Natural killer cell (primary cell): ENCODE measurements around the gene SP140. TPM values are rescaled to one million over a fixed set of nuclear protein-coding genes. Genes with fewer than 3 reads are reported as not detected.

Source experiments
- ATAC-seq, 3 donors: fragments of 150-1000 bp in 2 of 3; fragments of 200-7000 bp in 1 of 3; cut with Tn5 transposase; 1 replicate in 1 of 3; 2 replicates in 2 of 3; pipeline ENCODE4 v1.10.0; 2021; ENCODE audit warnings: mild to moderate bottlenecking in 2 of 3, moderate library complexity in 2 of 3
- DNase-seq, 2 donors: peaks; one replicate each; pipeline versions ENCODE4 v3.0.0 to v3.0.0-alpha.2; 2013 to 2021; ENCODE audit warnings: mixed read lengths in 1 of 2
- H3K27ac ChIP-seq: one replicate; pipeline ENCODE4 v1.5.1; 2013; ENCODE audit warnings: mild to moderate bottlenecking, low read length
- H3K27me3 ChIP-seq: one replicate; pipeline ENCODE4 v1.6.1; 2013; ENCODE audit warnings: low read length; ENCODE audit not compliant: control insufficient read depth, insufficient read depth
- H3K36me3 ChIP-seq: one replicate; pipeline ENCODE4 v1.6.1; 2013; ENCODE audit warnings: low read length; ENCODE audit not compliant: control insufficient read depth, insufficient read depth
- H3K4me1 ChIP-seq: one replicate; pipeline ENCODE4 v1.6.1; 2013; ENCODE audit warnings: low read length; ENCODE audit not compliant: control insufficient read depth, insufficient read depth
- H3K4me3 ChIP-seq: one replicate; pipeline ENCODE4 v1.5.1; 2013; ENCODE audit warnings: low read length
- H3K9me3 ChIP-seq: one replicate; pipeline ENCODE4 v1.6.1; 2013; ENCODE audit warnings: low read length; ENCODE audit not compliant: control insufficient read depth, insufficient read depth
- H3K27ac Mint-ChIP-seq, 2 donors: one replicate each; pipeline ENCODE4 v1.8.0; 2022; ENCODE audit warnings: mild to moderate bottlenecking in 2 of 2, mixed read lengths in 2 of 2, moderate library complexity in 1 of 2
- H3K27me3 Mint-ChIP-seq, 2 donors: one replicate each; pipeline ENCODE4 v1.8.0; 2022; ENCODE audit warnings: low read depth in 2 of 2, mixed read lengths in 2 of 2
- H3K36me3 Mint-ChIP-seq: one replicate; pipeline ENCODE4 v1.8.0; 2022; ENCODE audit warnings: mixed read lengths
- H3K4me1 Mint-ChIP-seq, 2 donors: one replicate each; pipeline ENCODE4 v1.8.0; 2022; ENCODE audit warnings: mixed read lengths in 2 of 2
- H3K4me3 Mint-ChIP-seq: one replicate; pipeline ENCODE4 v1.8.0; 2022; ENCODE audit warnings: mild to moderate bottlenecking, moderate library complexity, mixed read lengths
- H3K9me3 Mint-ChIP-seq, 2 donors: one replicate each; pipeline ENCODE4 v1.8.0; 2022; ENCODE audit warnings: mixed read lengths in 2 of 2
- CTCF ChIP-seq: fragments of 200-600 bp; IDR thresholded peaks from one replicate; pipeline ENCODE4 v1.8.0; 2022; ENCODE audit warnings: antibody characterized with exemption
- WGBS: methylation state at CpG from one replicate; pipeline ENCODE4 v1.1.7; 2013; ENCODE audit warnings: missing lambda C conversion rate; ENCODE audit not compliant: insufficient coverage; 5-methylcytosine and 5-hydroxymethylcytosine counted together
- intact Hi-C: fragments of 100-400 bp; cut with micrococcal nuclease; formaldehyde crosslinking; loops from one replicate; pipeline ENCODE4 v1.14.2; 2022
- total RNA-seq, 4 donors: library from RNA; stranded (reverse); fragments of 120-200 nt in 1 of 4; gene quantifications; one replicate each; pipeline versions ENCODE4 v1.2.3 to v1.2.4, GENCODE V29; 2013 to 2022

The SP140 gene
- total RNA-seq, 3 donors from 2014 or later (not counting 1 experiment from before 2014, with no cell fraction given): 69.1 to 89.9 (median 77.4) TPM

GRCh38 chr2:230329946-230330605, 104.5 kb downstream of the SP140 start:
- H3K4me3 ChIP-seq: no peak overlapping the region
- no peaks in the 10 kb centered on the region for H3K27me3 Mint-ChIP-seq
- ATAC-seq: no peak
- H3K27ac ChIP-seq: no peak overlapping the region
- WGBS: 93% methylated on average over 5 of the region's 7 CpGs
- peaks cover 28% of the 10 kb centered on the region for H3K36me3 ChIP-seq
- no peaks in the 10 kb centered on the region for H3K9me3 ChIP-seq
- no peak for DNase-seq
- peaks cover 81 to 84% of the 10 kb centered on the region in 2 donors for H3K4me1 Mint-ChIP-seq
- H3K9me3 Mint-ChIP-seq: no peaks in the 10 kb centered on the region
- peaks cover 39% of the 10 kb centered on the region for H3K36me3 Mint-ChIP-seq
- H3K27me3 ChIP-seq: no peaks in the 10 kb centered on the region
- no peak for TF ChIP-seq CTCF
- intact Hi-C loops: loop anchor here (5.0 kb wide), 2 partner anchors 87 to 103 kb away; partner anchors contain the start of genes SP100 and SP140
- H3K27ac Mint-ChIP-seq: peak overlapping the region; percentile 98 to 99
- H3K4me1 ChIP-seq: peaks cover 31% of the 10 kb centered on the region
- peak overlapping the region; percentile 98 for H3K4me3 Mint-ChIP-seq

GRCh38 chr2:230330725-230331124, 105.2 kb downstream of the SP140 start:
- peaks cover 30% of the 10 kb centered on the region for H3K36me3 ChIP-seq
- no peak overlapping the region for H3K4me3 ChIP-seq
- no peak overlapping the region for H3K4me3 Mint-ChIP-seq
- peaks cover 39% of the 10 kb centered on the region for H3K36me3 Mint-ChIP-seq
- no peaks in the 10 kb centered on the region for H3K27me3 Mint-ChIP-seq
- H3K4me1 ChIP-seq: peaks cover 25% of the 10 kb centered on the region
- peaks cover 83 to 86% of the 10 kb centered on the region in 2 donors for H3K4me1 Mint-ChIP-seq
- no peaks in the 10 kb centered on the region for H3K9me3 Mint-ChIP-seq
- TF ChIP-seq CTCF: no peak
- 90% methylated on average over 6 of the region's 7 CpGs for WGBS
- no peak for DNase-seq
- H3K9me3 ChIP-seq: no peaks in the 10 kb centered on the region
- intact Hi-C loops: no loop called here
- no peak for ATAC-seq
- peak overlapping the region; percentile 98 to 99 for H3K27ac Mint-ChIP-seq
- no peaks in the 10 kb centered on the region for H3K27me3 ChIP-seq
- no peak overlapping the region for H3K27ac ChIP-seq

- no peaks in the 10 kb centered on the region for H3K9me3 Mint-ChIP-seq
- H3K4me3 ChIP-seq: no peak overlapping the region
Measured at GRCh38 chr2:230335461-230335863, 109.9 kb downstream of the SP140 start.

More at GRCh38 chr2:230335461-230335863, 109.9 kb downstream of the SP140 start:
- no peaks in the 10 kb centered on the region for H3K27me3 Mint-ChIP-seq
- no peak for ATAC-seq
- Histone ChIP-seq H3K27me3 (no peaks in the 10 kb centered on the region), H3K27ac (peak overlapping the region; percentile 11), H3K36me3 (peaks cover 38% of the 10 kb centered on the region), H3K9me3 (no peaks in the 10 kb centered on the region), H3K4me1 (peaks cover 4% of the 10 kb centered on the region)
- intact Hi-C loops: no loop called here
- peaks cover 22% of the 10 kb centered on the region for H3K36me3 Mint-ChIP-seq
- H3K4me1 Mint-ChIP-seq: peaks cover 52 to 58% of the 10 kb centered on the region in 2 donors
- WGBS: 19% methylated on average over 3 of the region's 3 CpGs
- no peak for TF ChIP-seq CTCF
- peak overlapping the region; percentile 75 to 76 for H3K27ac Mint-ChIP-seq
- DNase-seq: no peak
- peak overlapping the region; percentile 41 for H3K4me3 Mint-ChIP-seq
